Measurements from ENCODE around the gene ZDHHC1. TPM values are rescaled to one million over a fixed set of nuclear protein-coding genes. Genes with fewer than 3 reads are reported as not detected.
"Not testable (repeated sequence)": the region's sequence is repeated elsewhere in the genome, so short reads cannot be mapped to it uniquely, and the experiment has no call there.

Gene ZDHHC1
- polyA plus RNA-seq, 1 of the 3 experiments (the other 2 are of a cell fraction): 15.8 TPM

DNA sequence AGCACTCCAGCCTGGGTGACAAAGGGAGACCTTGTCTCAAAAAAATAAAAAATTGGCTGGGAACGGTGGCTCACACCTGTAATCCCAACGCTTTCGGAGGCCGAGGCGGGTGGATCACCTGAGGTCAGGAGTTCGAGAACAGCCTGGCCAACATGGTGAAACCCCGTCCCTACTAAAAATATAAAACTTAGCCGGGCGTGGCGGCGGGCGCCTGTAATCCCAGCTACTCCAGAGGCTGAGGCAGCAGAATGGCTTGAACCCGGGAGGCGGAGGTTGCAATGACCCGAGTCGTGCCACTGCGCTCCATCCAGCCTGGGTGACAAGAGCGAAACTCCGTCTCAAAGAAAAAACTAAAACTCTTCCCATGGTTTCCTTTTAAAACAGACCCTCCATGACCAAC lies 856 bp downstream of the ZDHHC1 start:
- H3F3A ChIP-seq (replicated peaks; ENCODE audit: insufficient read depth); H3K4me1 ChIP-seq (ENCODE audit: control insufficient read depth in 1 of 2, insufficient read depth in 2 of 2, low read depth in 1 of 2, low read length in 1 of 2); H3K9me2 ChIP-seq; H3K27me3 ChIP-seq (ENCODE audit: insufficient read depth); H3K9me3 ChIP-seq; DNase-seq; POLR2A ChIA-PET; H3K36me3 ChIP-seq (replicated peaks in 1 of 2; ENCODE audit: control insufficient read depth in 1 of 2, insufficient read depth in 2 of 2, low read length in 1 of 2); H4K20me1 ChIP-seq (ENCODE audit: insufficient read depth): not testable (repeated sequence)
- Histone ChIP-seq H3K4me3 (ENCODE audit: low read depth in 2 of 2, low read length in 1 of 2) (peak overlapping the region; percentile 64 to 66), H3K4me2 (peak overlapping the region; percentile 93), H3K79me2 (ENCODE audit: insufficient read depth) (peaks cover 57% of the 10 kb centered on the region), H3K27ac (ENCODE audit: low read depth in 2 of 2, low read length in 1 of 2) (peak overlapping the region; percentile 53 to 79; a peak in 3 of 4 replicates), H3K9ac (peak overlapping the region; percentile 94), H2AFZ (ENCODE audit: low read depth) (peak overlapping the region; percentile 99; the same call in 1 of the 2 replicates)
- CTCF ChIA-PET: interaction anchor here (1.2 to 5.9 kb wide), 9 partner anchors 11 to 230 kb away, joined by 4 to 75 read pairs (median 6); partner anchors contain the start of genes ATP6V0D1, KCTD19 and LRRC36
- 94% methylated on average over 12 of the region's 19 CpGs for WGBS (ENCODE audit: low lambda C conversion rate)

GRCh38 chr16:67413978-67414911 lies 2.0 kb downstream of the ZDHHC1 start:
- CTCF ChIA-PET: interaction anchor here (0.7 to 5.9 kb wide), 6 partner anchors 12 to 154 kb away, joined by 3 to 75 read pairs (median 4); partner anchors contain the start of genes KCTD19 and LRRC36
- no peak for TF ChIP-seq JUND (IDR thresholded peaks at IDR 0.05)
- no peak for TF ChIP-seq IRF3 (IDR thresholded peaks at IDR 0.05; ENCODE audit: low read depth, low read length)
- TF ChIP-seq CHD2 (IDR thresholded peaks at IDR 0.05; ENCODE audit: low read length, partially characterized antibody): no peak
- no peak for TF ChIP-seq EP300 (IDR thresholded peaks at IDR 0.05; ENCODE audit: borderline replicate concordance in 1 of 2, low read depth in 1 of 2, low read length in 1 of 2)
- no peak for TF ChIP-seq GABPA (IDR thresholded peaks at IDR 0.05; ENCODE audit: low read depth)

GRCh38 chr16:67412294-67412693 lies 4.0 kb downstream of the ZDHHC1 start:
- H3K4me2 ChIP-seq: no peak overlapping the region
- peaks cover 73% of the 10 kb centered on the region for H3K79me2 ChIP-seq (ENCODE audit: insufficient read depth)
- H3K36me3 ChIP-seq (replicated peaks in 1 of 2; ENCODE audit: control insufficient read depth in 1 of 2, insufficient read depth in 2 of 2, low read length in 1 of 2): peaks cover 0 to 4% of the 10 kb centered on the region in 2 experiments
- no peak for DNase-seq
- H3K27ac ChIP-seq (ENCODE audit: low read depth in 2 of 2, low read length in 1 of 2): peak overlapping the region in 1 of 2 experiments; percentile 33; a peak in 1 of 4 replicates
- H3F3A ChIP-seq (replicated peaks; ENCODE audit: insufficient read depth): peaks cover 9% of the 10 kb centered on the region
- POLR2A ChIA-PET: interaction anchor here (0.6 kb wide), 1 partner anchor 219 kb away, joined by 3 read pairs; no protein-coding TSS in a partner anchor
- no peaks in the 10 kb centered on the region for H3K27me3 ChIP-seq (ENCODE audit: insufficient read depth)
- 74% methylated on average over 2 of the region's 2 CpGs for WGBS (ENCODE audit: low lambda C conversion rate)
- H3K4me3 ChIP-seq (ENCODE audit: low read depth in 2 of 2, low read length in 1 of 2): no peak overlapping the region
- H3K9me3 ChIP-seq: no peaks in the 10 kb centered on the region
- CTCF ChIA-PET: interaction anchor here (0.7 to 1.4 kb wide), 4 partner anchors 12 to 134 kb away, joined by 3 to 6 read pairs (median 4); partner anchors contain the start of gene PLEKHG4
- peaks cover 5 to 6% of the 10 kb centered on the region in 2 experiments; a peak in 3 of 4 replicates for H3K4me1 ChIP-seq (ENCODE audit: control insufficient read depth in 1 of 2, insufficient read depth in 2 of 2, low read depth in 1 of 2, low read length in 1 of 2)
- H3K9ac ChIP-seq: no peak overlapping the region
- H3K9me2 ChIP-seq: no peaks in the 10 kb centered on the region
- no peaks in the 10 kb centered on the region for H4K20me1 ChIP-seq (ENCODE audit: insufficient read depth)
- no peak overlapping the region for H2AFZ ChIP-seq (ENCODE audit: low read depth)
- TF ChIP-seq EZH2phosphoT487 (IDR thresholded peaks at IDR 0.05; ENCODE audit: borderline replicate concordance, low read depth) (no peak), FOXM1 (IDR thresholded peaks at IDR 0.05; ENCODE audit: low read depth) (no peak), NRF1 (IDR thresholded peaks at IDR 0.05; ENCODE audit: low read depth, low read length) (no peak), POLR2AphosphoS5 (IDR thresholded peaks at IDR 0.05; ENCODE audit: low read depth, low read length) (no peak), REST (IDR thresholded peaks at IDR 0.05; ENCODE audit: low read depth, low read length) (no peak), USF1 (IDR thresholded peaks at IDR 0.05; ENCODE audit: borderline replicate concordance, low read depth) (no peak), MXI1 (IDR thresholded peaks at IDR 0.05; ENCODE audit: low read depth, low read length) (no peak)

More at GRCh38 chr16:67413978-67414911, 2.0 kb downstream of the ZDHHC1 start:
- no peaks in the 10 kb centered on the region for H4K20me1 ChIP-seq (ENCODE audit: insufficient read depth)
- no peaks in the 10 kb centered on the region; a peak in 1 of 4 replicates for H3K4me1 ChIP-seq (ENCODE audit: control insufficient read depth in 1 of 2, insufficient read depth in 2 of 2, low read depth in 1 of 2, low read length in 1 of 2)
- H2AFZ ChIP-seq (ENCODE audit: low read depth): no peak overlapping the region
- H3F3A ChIP-seq (replicated peaks; ENCODE audit: insufficient read depth): peaks cover 9% of the 10 kb centered on the region
- no peak overlapping the region for H3K9ac ChIP-seq
- H3K9me3 ChIP-seq: no peaks in the 10 kb centered on the region
- no peaks in the 10 kb centered on the region for H3K27me3 ChIP-seq (ENCODE audit: insufficient read depth)
- 86% methylated on average over 6 of the region's 6 CpGs for WGBS (ENCODE audit: low lambda C conversion rate)
- H3K36me3 ChIP-seq (replicated peaks in 1 of 2; ENCODE audit: control insufficient read depth in 1 of 2, insufficient read depth in 2 of 2, low read length in 1 of 2): peaks cover 0 to 4% of the 10 kb centered on the region in 2 experiments
- H3K9me2 ChIP-seq: no peaks in the 10 kb centered on the region
- no peak overlapping the region for H3K4me3 ChIP-seq (ENCODE audit: low read depth in 2 of 2, low read length in 1 of 2)
- peaks cover 66% of the 10 kb centered on the region for H3K79me2 ChIP-seq (ENCODE audit: insufficient read depth)
- DNase-seq: no peak
- POLR2A ChIA-PET: interaction anchor here (0.7 kb wide), 1 partner anchor 262 kb away, joined by 3 read pairs; no protein-coding TSS in a partner anchor
- H3K4me2 ChIP-seq: no peak overlapping the region
- no peak overlapping the region for H3K27ac ChIP-seq (ENCODE audit: low read depth in 2 of 2, low read length in 1 of 2)
